Naive thymus-derived CD4-positive, alpha-beta T cell (primary cell): ENCODE measurements around the gene TRIM40. TPM values are rescaled to one million over a fixed set of nuclear protein-coding genes. Genes with fewer than 3 reads are reported as not detected.

Source experiments
- ATAC-seq: fragments of 150-1000 bp; cut with Tn5 transposase; 2 replicates; pipeline ENCODE4 v1.10.0; 2021; ENCODE audit warnings: mild to moderate bottlenecking, moderate library complexity
- CTCF ChIA-PET: fragments of 350-600 bp; sonication (Branson Sonifier 250); formaldehyde crosslinking; loops from one replicate; lab custom pipeline; 2021; ENCODE audit warnings: antibody characterized with exemption; lab: Charles Lee
- POLR2A ChIA-PET: fragments of 350-600 bp; sonication (Branson Sonifier 250); formaldehyde crosslinking; loops from one replicate; lab custom pipeline; 2021; ENCODE audit warnings: antibody characterized with exemption, inconsistent platforms; lab: Charles Lee
- DNase-seq, 9 donors: peaks; one replicate each; pipeline versions ENCODE4 v3.0.0 to v3.0.0-alpha.2; 2020 to 2022; ENCODE audit warnings: mixed read lengths in 1 of 9
- H3K27ac ChIP-seq: one replicate; pipeline ENCODE4 v1.7.0; 2013; ENCODE audit warnings: mild to moderate bottlenecking, low read depth, low read length, moderate library complexity
- H3K27me3 ChIP-seq, 2 donors: one replicate each; pipeline ENCODE4 v1.7.0; 2013; ENCODE audit warnings: low read length in 2 of 2, mild to moderate bottlenecking in 2 of 2, moderate library complexity in 2 of 2; ENCODE audit not compliant: control insufficient read depth in 2 of 2, insufficient read depth in 2 of 2
- H3K36me3 ChIP-seq, 3 experiments: 1 replicate in 2 of 3; 2 replicates in 1 of 3; pipeline ENCODE4 v1.7.0; 2013; ENCODE audit warnings: low read length in 3 of 3, mild to moderate bottlenecking in 3 of 3, moderate library complexity in 1 of 3; ENCODE audit not compliant: insufficient read depth in 3 of 3, control insufficient read depth in 2 of 3
- H3K4me1 ChIP-seq, 2 donors: one replicate each; pipeline ENCODE4 v1.7.0; 2013; ENCODE audit warnings: low read length in 2 of 2, mild to moderate bottlenecking in 2 of 2, moderate library complexity in 1 of 2; ENCODE audit not compliant: control insufficient read depth in 2 of 2, insufficient read depth in 2 of 2
- H3K4me3 ChIP-seq: 2 replicates; pipeline ENCODE4 v1.7.0; 2013; ENCODE audit warnings: mild to moderate bottlenecking, low read length
- H3K9me3 ChIP-seq, 3 experiments: 1 replicate in 2 of 3; 2 replicates in 1 of 3; pipeline ENCODE4 v1.7.0; 2013; ENCODE audit warnings: low read length in 3 of 3; ENCODE audit not compliant: control insufficient read depth in 2 of 3
- H3K27ac Mint-ChIP-seq, 9 donors: one replicate each; pipeline ENCODE4 v1.8.0; 2020 to 2022; ENCODE audit warnings: mixed read lengths in 9 of 9, mild to moderate bottlenecking in 8 of 9, moderate library complexity in 5 of 9, inconsistent platforms in 2 of 9
- H3K27me3 Mint-ChIP-seq, 5 donors: one replicate each; pipeline ENCODE4 v1.8.0; 2021 to 2022; ENCODE audit warnings: mixed read lengths in 5 of 5, mild to moderate bottlenecking in 1 of 5
- H3K36me3 Mint-ChIP-seq, 5 donors: one replicate each; pipeline ENCODE4 v1.8.0; 2020 to 2022; ENCODE audit warnings: mixed read lengths in 5 of 5, mild to moderate bottlenecking in 3 of 5, inconsistent platforms in 1 of 5
- H3K4me1 Mint-ChIP-seq, 7 donors: one replicate each; pipeline ENCODE4 v1.8.0; 2020 to 2022; ENCODE audit warnings: mixed read lengths in 7 of 7, mild to moderate bottlenecking in 3 of 7, inconsistent platforms in 1 of 7
- H3K4me3 Mint-ChIP-seq, 10 donors: one replicate each; pipeline ENCODE4 v1.8.0; 2020 to 2022; ENCODE audit warnings: mild to moderate bottlenecking in 10 of 10, mixed read lengths in 10 of 10, moderate library complexity in 6 of 10, inconsistent platforms in 2 of 10
- H3K9me3 Mint-ChIP-seq, 11 donors: one replicate each; pipeline ENCODE4 v1.8.0; 2020 to 2022; ENCODE audit warnings: mixed read lengths in 11 of 11, mild to moderate bottlenecking in 4 of 11, inconsistent platforms in 1 of 11, moderate library complexity in 1 of 11
- intact Hi-C, 2 donors: fragments of 100-400 bp; cut with micrococcal nuclease; formaldehyde crosslinking; loops; one replicate each; pipeline ENCODE4 v1.15.1; 2023
- polyA plus RNA-seq, 2 donors: library from polyadenylated mRNA; unstranded; fragments of 300-500 nt; fragmentation: Illumina TruSeq; gene quantifications; one replicate each; pipeline ENCODE4 v1.2.3, GENCODE V29; 2021
- total RNA-seq, 6 experiments: library from RNA in 5 of 6; stranded (reverse) in 5 of 6; gene quantifications; 1 replicate in 5 of 6; 2 replicates in 1 of 6; pipeline ENCODE4 v1.2.3 and lab custom pipeline; 2021 to 2026

Gene TRIM40
- total and polyA plus RNA-seq, 7 experiments from 2014 or later: not detected

GRCh38 chr6:30144811-30145210 is 8.9 kb downstream of the TRIM40 start:
- Histone ChIP-seq H3K27me3 (no peaks in the 10 kb centered on the region), H3K27ac (no peak overlapping the region), H3K9me3 (no peaks in the 10 kb centered on the region), H3K4me3 (no peak overlapping the region), H3K36me3 (no peaks in the 10 kb centered on the region), H3K4me1 (no peaks in the 10 kb centered on the region)
- no peak overlapping the region for H3K27ac Mint-ChIP-seq
- peaks cover 0 to 2% (median 0%) of the 10 kb centered on the region in 11 donors for H3K9me3 Mint-ChIP-seq
- ChIA-PET CTCF (no interaction called here), POLR2A (interaction anchor here (0.7 kb wide), 1 partner anchor 160 kb away, joined by 3 read pairs; no protein-coding TSS in a partner anchor)
- intact Hi-C loops: no loop called here
- DNase-seq: no peak
- ATAC-seq: no peak
- no peak overlapping the region for H3K4me3 Mint-ChIP-seq
- no peaks in the 10 kb centered on the region for H3K36me3 Mint-ChIP-seq
- H3K4me1 Mint-ChIP-seq: peaks cover 0 to 4% (median 0%) of the 10 kb centered on the region in 7 donors
- peaks cover 31 to 48% (median 36%) of the 10 kb centered on the region in 5 donors for H3K27me3 Mint-ChIP-seq

GRCh38 chr6:30145818-30146217 is 9.9 kb downstream of the TRIM40 start:
- Mint-ChIP-seq H3K4me3 (no peak overlapping the region), H3K27me3 (peaks cover 24 to 42% (median 40%) of the 10 kb centered on the region in 5 donors)
- POLR2A ChIA-PET: no interaction called here

GRCh38 chr6:30147096-30147495 is 11.2 kb downstream of the TRIM40 start:
- Mint-ChIP-seq H3K9me3 (no peaks in the 10 kb centered on the region), H3K4me3 (no peak overlapping the region), H3K4me1 (peaks cover 0 to 8% (median 4%) of the 10 kb centered on the region in 7 donors), H3K27ac (no peak overlapping the region), H3K36me3 (no peaks in the 10 kb centered on the region), H3K27me3 (peaks cover 14 to 33% (median 32%) of the 10 kb centered on the region in 5 donors)
- Histone ChIP-seq H3K4me1 (no peaks in the 10 kb centered on the region), H3K27ac (no peak overlapping the region), H3K27me3 (no peaks in the 10 kb centered on the region), H3K36me3 (no peaks in the 10 kb centered on the region), H3K9me3 (no peaks in the 10 kb centered on the region), H3K4me3 (no peak overlapping the region)
- peak; percentile 37 for ATAC-seq
- ChIA-PET POLR2A (no interaction called here), CTCF (no interaction called here)
- intact Hi-C loops: no loop called here
- no peak for DNase-seq

More at GRCh38 chr6:30145818-30146217, 9.9 kb downstream of the TRIM40 start:
- H3K27ac Mint-ChIP-seq: no peak overlapping the region
- peaks cover 0 to 4% (median 0%) of the 10 kb centered on the region in 7 donors for H3K4me1 Mint-ChIP-seq
- ATAC-seq: no peak
- Histone ChIP-seq H3K27me3 (no peaks in the 10 kb centered on the region), H3K9me3 (no peaks in the 10 kb centered on the region), H3K4me3 (no peak overlapping the region), H3K36me3 (no peaks in the 10 kb centered on the region), H3K4me1 (no peaks in the 10 kb centered on the region), H3K27ac (no peak overlapping the region)
- no peaks in the 10 kb centered on the region for H3K36me3 Mint-ChIP-seq
- CTCF ChIA-PET: no interaction called here
- no peak for DNase-seq
- intact Hi-C loops: no loop called here
- no peaks in the 10 kb centered on the region for H3K9me3 Mint-ChIP-seq

GRCh38 chr6:30149234-30149633 is 13.3 kb downstream of the TRIM40 start:
- CTCF ChIA-PET: no interaction called here
- H3K36me3 ChIP-seq: no peaks in the 10 kb centered on the region
- POLR2A ChIA-PET: no interaction called here
- DNase-seq (no peak), ATAC-seq (no peak)
- H3K27ac Mint-ChIP-seq: no peak overlapping the region
- no peaks in the 10 kb centered on the region for H3K4me1 ChIP-seq
- no peak overlapping the region for H3K27ac ChIP-seq
- H3K9me3 Mint-ChIP-seq: no peaks in the 10 kb centered on the region
- no peak overlapping the region for H3K4me3 Mint-ChIP-seq
- no peaks in the 10 kb centered on the region for H3K9me3 ChIP-seq
- H3K4me3 ChIP-seq: no peak overlapping the region
- no peaks in the 10 kb centered on the region for H3K27me3 ChIP-seq
- peaks cover 9 to 37% (median 21%) of the 10 kb centered on the region in 5 donors for H3K27me3 Mint-ChIP-seq
- peaks cover 0 to 12% (median 4%) of the 10 kb centered on the region in 7 donors for H3K4me1 Mint-ChIP-seq
- H3K36me3 Mint-ChIP-seq: no peaks in the 10 kb centered on the region
- intact Hi-C loops: no loop called here

- Histone ChIP-seq H3K27me3 (no peaks in the 10 kb centered on the region), H3K4me1 (no peaks in the 10 kb centered on the region), H3K4me3 (no peak overlapping the region), H3K27ac (no peak overlapping the region), H3K36me3 (no peaks in the 10 kb centered on the region), H3K9me3 (no peaks in the 10 kb centered on the region)
- intact Hi-C loops: no loop called here
- H3K4me3 Mint-ChIP-seq: no peak overlapping the region
- H3K4me1 Mint-ChIP-seq: peaks cover 0 to 12% (median 4%) of the 10 kb centered on the region in 7 donors
- ATAC-seq (no peak), DNase-seq (no peak)
- POLR2A ChIA-PET: no interaction called here
- peaks cover 7 to 39% (median 23%) of the 10 kb centered on the region in 5 donors for H3K27me3 Mint-ChIP-seq
- no peak overlapping the region for H3K27ac Mint-ChIP-seq
- H3K36me3 Mint-ChIP-seq: no peaks in the 10 kb centered on the region
- CTCF ChIA-PET: no interaction called here
- no peaks in the 10 kb centered on the region for H3K9me3 Mint-ChIP-seq
Observed at GRCh38 chr6:30149858-30150550, 14.1 kb downstream of the TRIM40 start.

GRCh38 chr6:30150671-30151395 is 14.9 kb downstream of the TRIM40 start:
- Mint-ChIP-seq H3K36me3 (no peaks in the 10 kb centered on the region), H3K27ac (no peak overlapping the region), H3K4me1 (peaks cover 0 to 12% (median 4%) of the 10 kb centered on the region in 7 donors), H3K4me3 (no peak overlapping the region), H3K27me3 (peaks cover 10 to 47% (median 26%) of the 10 kb centered on the region in 5 donors), H3K9me3 (no peaks in the 10 kb centered on the region)
- H3K27me3 ChIP-seq: no peaks in the 10 kb centered on the region
- CTCF ChIA-PET: no interaction called here
- intact Hi-C loops: no loop called here
- no peaks in the 10 kb centered on the region for H3K9me3 ChIP-seq
- DNase-seq (no peak), ATAC-seq (no peak)
- H3K36me3 ChIP-seq: no peaks in the 10 kb centered on the region
- H3K27ac ChIP-seq: no peak overlapping the region
- POLR2A ChIA-PET: no interaction called here
- H3K4me1 ChIP-seq: no peaks in the 10 kb centered on the region
- no peak overlapping the region for H3K4me3 ChIP-seq
